ENCODE measurements around the gene GLT8D1. TPM values are rescaled to one million over a fixed set of nuclear protein-coding genes. Genes with fewer than 3 reads are reported as not detected.
A peak's percentile ranks its signal among the peaks of the same experiment; 100 is the strongest.

The GLT8D1 gene
- total RNA-seq, 2 donors from 2014 or later: 68.1 to 71.3 TPM

GRCh38 chr3:52712291-52713212 is 7.0 kb upstream of the GLT8D1 start:
- DNase-seq (ENCODE audit: low spot score): no peak
- TF ChIP-seq POLR2A (IDR thresholded peaks at IDR 0.05) (no peak), POLR2AphosphoS5 (IDR thresholded peaks at IDR 0.05) (no peak)
- TF ChIP-seq, protein P1, sequence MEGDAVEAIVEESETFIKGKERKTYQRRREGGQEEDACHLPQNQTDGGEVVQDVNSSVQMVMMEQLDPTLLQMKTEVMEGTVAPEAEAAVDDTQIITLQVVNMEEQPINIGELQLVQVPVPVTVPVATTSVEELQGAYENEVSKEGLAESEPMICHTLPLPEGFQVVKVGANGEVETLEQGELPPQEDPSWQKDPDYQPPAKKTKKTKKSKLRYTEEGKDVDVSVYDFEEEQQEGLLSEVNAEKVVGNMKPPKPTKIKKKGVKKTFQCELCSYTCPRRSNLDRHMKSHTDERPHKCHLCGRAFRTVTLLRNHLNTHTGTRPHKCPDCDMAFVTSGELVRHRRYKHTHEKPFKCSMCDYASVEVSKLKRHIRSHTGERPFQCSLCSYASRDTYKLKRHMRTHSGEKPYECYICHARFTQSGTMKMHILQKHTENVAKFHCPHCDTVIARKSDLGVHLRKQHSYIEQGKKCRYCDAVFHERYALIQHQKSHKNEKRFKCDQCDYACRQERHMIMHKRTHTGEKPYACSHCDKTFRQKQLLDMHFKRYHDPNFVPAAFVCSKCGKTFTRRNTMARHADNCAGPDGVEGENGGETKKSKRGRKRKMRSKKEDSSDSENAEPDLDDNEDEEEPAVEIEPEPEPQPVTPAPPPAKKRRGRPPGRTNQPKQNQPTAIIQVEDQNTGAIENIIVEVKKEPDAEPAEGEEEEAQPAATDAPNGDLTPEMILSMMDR (IDR thresholded peaks at IDR 0.05): no peak
- intact Hi-C loops (cut with DNase I): no loop called here
- 92% methylated on average over 17 of the region's 17 CpGs for WGBS
- H3K4me3 ChIP-seq: no peak overlapping the region
- no peaks in the 10 kb centered on the region for H3K36me3 ChIP-seq
- no peaks in the 10 kb centered on the region for H3K27me3 ChIP-seq (replicated peaks; ENCODE audit: insufficient read depth)
- H3K9me3 ChIP-seq: no peaks in the 10 kb centered on the region
- H3K4me1 ChIP-seq (replicated peaks): peaks cover 2% of the 10 kb centered on the region
- H3K27ac ChIP-seq: no peak overlapping the region

DNA sequence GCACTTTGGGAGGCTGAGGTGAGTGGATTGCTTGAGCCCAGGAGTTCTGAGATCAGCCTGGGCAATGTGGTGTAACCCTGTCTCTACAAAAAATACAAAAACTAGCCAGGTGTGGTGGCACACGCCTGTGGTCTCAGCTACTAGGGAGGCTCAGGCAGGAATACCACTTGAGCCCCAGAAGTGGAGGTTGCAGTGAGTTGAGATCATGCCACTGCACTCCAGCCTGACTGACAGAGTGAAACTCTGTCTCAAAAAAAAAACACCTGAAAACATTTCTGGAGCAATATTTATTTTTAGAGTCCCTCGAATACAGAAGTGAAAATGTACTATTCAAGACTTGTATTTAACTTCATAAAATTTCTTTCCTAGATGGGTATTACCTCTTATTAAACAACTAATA is 4.9 kb upstream of the GLT8D1 start:
- WGBS: 77% methylated on average over 2 of the region's 2 CpGs
- H3K36me3 ChIP-seq: no peaks in the 10 kb centered on the region
- intact Hi-C loops (cut with DNase I): no loop called here
- H3K4me3 ChIP-seq: no peak overlapping the region
- H3K27ac ChIP-seq: no peak overlapping the region
- H3K4me1 ChIP-seq (replicated peaks): peaks cover 6% of the 10 kb centered on the region
- no peaks in the 10 kb centered on the region for H3K27me3 ChIP-seq (replicated peaks; ENCODE audit: insufficient read depth)
- H3K9me3 ChIP-seq: no peaks in the 10 kb centered on the region
- TF ChIP-seq POLR2AphosphoS5 (IDR thresholded peaks at IDR 0.05) (no peak), POLR2A (IDR thresholded peaks at IDR 0.05) (no peak)
- TF ChIP-seq, protein P1 (IDR thresholded peaks at IDR 0.05): no peak
- no peak for DNase-seq (ENCODE audit: low spot score)

- peaks cover 10% of the 10 kb centered on the region for H3K4me1 ChIP-seq (replicated peaks)
- no peak for TF ChIP-seq POLR2A (IDR thresholded peaks at IDR 0.05)
- H3K36me3 ChIP-seq: no peaks in the 10 kb centered on the region
- intact Hi-C loops (cut with DNase I): no loop called here
- DNase-seq (ENCODE audit: low spot score): no peak
- no peak overlapping the region for H3K27ac ChIP-seq
- H3K9me3 ChIP-seq: no peaks in the 10 kb centered on the region
- no peaks in the 10 kb centered on the region for H3K27me3 ChIP-seq (replicated peaks; ENCODE audit: insufficient read depth)
- WGBS: 78% methylated on average over 4 of the region's 4 CpGs
- no peak overlapping the region for H3K4me3 ChIP-seq
These were observed 2.0 kb upstream of the GLT8D1 start for GRCh38 chr3:52707585-52707984.

DNA sequence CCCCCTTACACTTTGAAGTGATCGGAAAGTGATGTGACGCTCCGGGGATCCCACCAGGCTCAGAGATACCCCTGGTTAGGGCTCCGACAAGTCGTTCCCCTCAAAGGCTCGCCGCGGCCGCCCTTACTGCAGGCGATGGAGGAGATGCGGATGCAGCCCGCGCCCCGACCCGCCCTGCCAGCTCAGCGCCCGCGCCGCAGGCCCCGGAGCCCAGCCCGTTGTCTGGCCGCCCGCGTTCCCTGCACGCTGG is 228 bp downstream of the GLT8D1 start:
- DNase-seq (ENCODE audit: low spot score): no peak
- WGBS: under 1% methylated on average over 24 of the region's 25 CpGs

DNA sequence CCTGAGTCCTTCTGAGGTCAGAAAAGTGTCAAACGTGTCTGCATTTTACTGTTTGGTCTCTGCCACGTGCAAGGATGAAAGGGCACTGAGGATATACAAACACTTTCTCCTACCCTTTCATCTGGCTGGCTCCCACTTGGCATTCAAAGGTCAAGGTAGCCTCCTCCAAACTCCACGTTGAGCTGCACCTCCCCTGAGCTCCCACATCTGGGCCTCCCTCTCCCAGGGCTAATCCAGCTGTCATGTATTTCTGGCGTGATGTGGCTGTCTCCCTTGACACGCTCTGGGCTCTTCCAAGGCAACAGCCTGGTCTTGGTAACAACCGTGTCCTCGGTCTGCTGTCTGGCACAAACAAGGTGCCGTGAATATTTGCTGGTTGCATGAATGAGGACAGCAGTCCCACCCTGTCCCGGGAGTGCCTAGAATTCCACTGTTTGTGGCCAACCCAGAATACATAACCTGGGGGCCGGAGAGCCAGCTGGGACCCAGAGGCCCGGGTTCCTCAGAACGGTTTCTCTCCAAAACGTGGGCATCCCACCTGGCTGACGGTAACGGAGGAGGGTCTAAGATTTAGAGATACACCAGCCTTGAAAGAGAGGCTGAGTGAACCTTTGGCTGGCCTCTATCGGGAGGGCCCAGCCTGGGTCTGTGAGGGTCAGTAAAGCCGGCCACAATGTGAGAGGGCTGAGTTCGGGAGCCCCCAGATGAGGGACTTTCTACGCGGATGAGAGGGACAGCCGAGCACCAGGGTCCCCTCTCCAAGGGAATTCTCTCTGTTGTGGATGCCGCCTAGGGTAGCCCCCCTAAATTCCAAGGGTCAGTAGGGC is 767 bp downstream of the GLT8D1 start:
- under 1% methylated on average over 22 of the region's 22 CpGs for WGBS
- no peak for DNase-seq (ENCODE audit: low spot score)
- Histone ChIP-seq H3K4me3 (peak overlapping the region; percentile 62 to 84), H3K9me3 (no peaks in the 10 kb centered on the region), H3K36me3 (no peaks in the 10 kb centered on the region), H3K27me3 (replicated peaks; ENCODE audit: insufficient read depth) (no peaks in the 10 kb centered on the region), H3K27ac (peak overlapping the region; percentile 81 to 88), H3K4me1 (replicated peaks) (peaks cover 10% of the 10 kb centered on the region)
- TF ChIP-seq, protein P1 (IDR thresholded peaks at IDR 0.05): no peak
- no peak for TF ChIP-seq POLR2AphosphoS5 (IDR thresholded peaks at IDR 0.05)
- TF ChIP-seq POLR2A (IDR thresholded peaks at IDR 0.05): no peak
- intact Hi-C loops (cut with DNase I): no loop called here

More for the DNA sequence above, 228 bp downstream of the GLT8D1 start:
- TF ChIP-seq POLR2A (IDR thresholded peaks at IDR 0.05): peak; percentile 58
- TF ChIP-seq, protein P1 (IDR thresholded peaks at IDR 0.05): no peak
- no peak for TF ChIP-seq POLR2AphosphoS5 (IDR thresholded peaks at IDR 0.05)
- Histone ChIP-seq H3K4me1 (replicated peaks) (peaks cover 10% of the 10 kb centered on the region), H3K27me3 (replicated peaks; ENCODE audit: insufficient read depth) (no peaks in the 10 kb centered on the region), H3K9me3 (no peaks in the 10 kb centered on the region), H3K4me3 (peak overlapping the region; percentile 62 to 84), H3K27ac (peak overlapping the region; percentile 81 to 88), H3K36me3 (no peaks in the 10 kb centered on the region)
- intact Hi-C loops (cut with DNase I): no loop called here

Measured in prostate gland (tissue), 2 donors.